Fibroblast of lung (primary cell): ENCODE results near the gene FDX1.

Experiments used
- EZH2 ChIP-seq: IDR thresholded peaks from 2 replicates; pipeline ENCODE4 v1.5.1; 2012; ENCODE audit warnings: low read length, control low read depth, mild to moderate bottlenecking; ENCODE audit errors: missing control alignments
- TF ChIP-seq, protein P1 (sequence below), 2 donors: IDR thresholded peaks in 1 of 2; conservative IDR thresholded peaks in 1 of 2; 1 replicate in 1 of 2; 2 replicates in 1 of 2; pipeline ENCODE4 v1.5.1; 2011 to 2012; ENCODE audit warnings: low read length in 2 of 2, control low read depth in 1 of 2, inconsistent platforms in 1 of 2, low read depth in 1 of 2, mild to moderate bottlenecking in 1 of 2

DNA sequence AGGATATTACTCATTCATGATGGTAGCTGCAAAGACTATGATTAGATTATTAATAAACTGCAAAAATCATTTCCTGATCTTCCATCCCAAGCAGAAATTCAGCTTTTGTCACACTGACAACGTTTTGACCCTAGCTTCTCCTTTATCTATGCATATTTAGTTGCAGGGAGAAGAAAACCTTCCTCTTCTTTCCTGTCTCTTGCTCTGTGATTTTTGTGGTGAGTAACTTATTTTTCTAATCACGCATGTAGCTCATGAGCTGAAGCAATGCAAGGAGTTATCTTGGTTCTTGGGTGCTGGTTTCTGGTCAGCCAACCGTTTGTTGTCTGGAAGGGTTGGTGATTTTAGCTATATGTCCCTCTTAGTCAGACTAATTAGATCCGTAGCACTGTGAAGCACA is 56.4 kb downstream of the FDX1 start:
- TF ChIP-seq, protein P1, sequence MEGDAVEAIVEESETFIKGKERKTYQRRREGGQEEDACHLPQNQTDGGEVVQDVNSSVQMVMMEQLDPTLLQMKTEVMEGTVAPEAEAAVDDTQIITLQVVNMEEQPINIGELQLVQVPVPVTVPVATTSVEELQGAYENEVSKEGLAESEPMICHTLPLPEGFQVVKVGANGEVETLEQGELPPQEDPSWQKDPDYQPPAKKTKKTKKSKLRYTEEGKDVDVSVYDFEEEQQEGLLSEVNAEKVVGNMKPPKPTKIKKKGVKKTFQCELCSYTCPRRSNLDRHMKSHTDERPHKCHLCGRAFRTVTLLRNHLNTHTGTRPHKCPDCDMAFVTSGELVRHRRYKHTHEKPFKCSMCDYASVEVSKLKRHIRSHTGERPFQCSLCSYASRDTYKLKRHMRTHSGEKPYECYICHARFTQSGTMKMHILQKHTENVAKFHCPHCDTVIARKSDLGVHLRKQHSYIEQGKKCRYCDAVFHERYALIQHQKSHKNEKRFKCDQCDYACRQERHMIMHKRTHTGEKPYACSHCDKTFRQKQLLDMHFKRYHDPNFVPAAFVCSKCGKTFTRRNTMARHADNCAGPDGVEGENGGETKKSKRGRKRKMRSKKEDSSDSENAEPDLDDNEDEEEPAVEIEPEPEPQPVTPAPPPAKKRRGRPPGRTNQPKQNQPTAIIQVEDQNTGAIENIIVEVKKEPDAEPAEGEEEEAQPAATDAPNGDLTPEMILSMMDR (conservative IDR thresholded peaks at IDR 0.05 in 1 of 2, IDR thresholded peaks at IDR 0.05 in 1 of 2; ENCODE audit: low read depth in 1 of 2, low read length in 2 of 2): no peak
- no peak for TF ChIP-seq EZH2
